ENCODE measurements around the gene PRKAR2B.

Gene PRKAR2B

DNA sequence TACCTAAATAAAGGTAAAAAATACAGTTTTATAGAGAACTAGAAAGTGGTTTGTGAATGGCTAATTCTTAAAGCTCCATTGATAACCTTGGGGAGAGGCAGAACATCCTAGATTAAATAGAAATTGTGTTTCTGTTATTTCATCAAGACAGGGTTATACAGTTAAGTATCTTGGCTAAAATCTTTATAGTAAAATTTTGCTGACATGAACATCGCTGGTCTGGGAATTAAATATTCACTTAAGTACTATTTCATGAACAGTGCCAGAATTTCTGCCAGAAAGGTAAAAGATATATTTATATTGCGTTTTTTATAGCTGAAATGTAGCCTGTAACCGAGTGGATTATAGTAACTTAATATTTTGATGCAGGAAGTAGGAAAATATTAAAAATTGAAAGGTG lies 70.6 kb downstream of the PRKAR2B start:
- no peak for DNase-seq (ENCODE audit: low read depth)
- H3K4me3 ChIP-seq (ENCODE audit: control insufficient read depth, low read depth, low read length): no peak overlapping the region
- TF ChIP-seq, protein P1, sequence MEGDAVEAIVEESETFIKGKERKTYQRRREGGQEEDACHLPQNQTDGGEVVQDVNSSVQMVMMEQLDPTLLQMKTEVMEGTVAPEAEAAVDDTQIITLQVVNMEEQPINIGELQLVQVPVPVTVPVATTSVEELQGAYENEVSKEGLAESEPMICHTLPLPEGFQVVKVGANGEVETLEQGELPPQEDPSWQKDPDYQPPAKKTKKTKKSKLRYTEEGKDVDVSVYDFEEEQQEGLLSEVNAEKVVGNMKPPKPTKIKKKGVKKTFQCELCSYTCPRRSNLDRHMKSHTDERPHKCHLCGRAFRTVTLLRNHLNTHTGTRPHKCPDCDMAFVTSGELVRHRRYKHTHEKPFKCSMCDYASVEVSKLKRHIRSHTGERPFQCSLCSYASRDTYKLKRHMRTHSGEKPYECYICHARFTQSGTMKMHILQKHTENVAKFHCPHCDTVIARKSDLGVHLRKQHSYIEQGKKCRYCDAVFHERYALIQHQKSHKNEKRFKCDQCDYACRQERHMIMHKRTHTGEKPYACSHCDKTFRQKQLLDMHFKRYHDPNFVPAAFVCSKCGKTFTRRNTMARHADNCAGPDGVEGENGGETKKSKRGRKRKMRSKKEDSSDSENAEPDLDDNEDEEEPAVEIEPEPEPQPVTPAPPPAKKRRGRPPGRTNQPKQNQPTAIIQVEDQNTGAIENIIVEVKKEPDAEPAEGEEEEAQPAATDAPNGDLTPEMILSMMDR (conservative IDR thresholded peaks at IDR 0.05; ENCODE audit: control insufficient read depth, insufficient read depth, low read depth, low read length): no peak

DNA sequence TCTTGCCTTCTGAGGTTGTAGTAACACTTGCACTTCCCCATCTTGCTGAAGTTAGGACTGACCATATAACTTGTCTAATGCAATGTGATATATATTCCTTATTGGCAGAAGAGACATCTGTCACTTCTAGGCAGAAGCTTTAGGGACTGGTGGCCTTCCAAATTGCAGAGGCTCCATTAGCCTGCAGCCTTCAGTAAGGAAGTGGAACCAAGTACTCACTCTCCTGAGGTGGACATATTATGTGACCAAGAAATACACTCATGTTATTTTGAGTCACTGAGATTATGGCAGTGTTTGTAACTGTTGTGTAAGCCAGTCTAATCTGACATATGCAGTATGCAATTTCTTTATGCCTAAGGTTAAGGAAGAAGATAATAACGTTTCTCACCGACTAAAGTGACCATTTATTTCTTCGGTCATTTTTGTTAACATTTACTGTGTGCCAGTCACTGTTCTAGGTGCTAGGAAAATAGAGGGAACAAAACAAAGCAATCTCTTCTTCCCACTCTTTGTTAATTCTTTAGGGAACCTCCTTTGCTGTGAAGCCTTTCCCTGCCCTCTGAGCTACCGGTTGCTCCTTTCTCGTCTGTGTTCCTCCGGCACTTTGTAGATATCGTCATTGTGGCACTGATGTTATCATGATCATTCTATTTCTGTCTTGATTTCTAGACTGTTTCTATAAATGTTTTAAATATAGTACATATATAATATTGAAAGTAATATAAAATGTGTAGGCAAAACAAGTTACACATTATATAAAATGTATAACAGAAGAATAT lies 71.4 kb downstream of the PRKAR2B start:
- TF ChIP-seq, protein P1 (conservative IDR thresholded peaks at IDR 0.05; ENCODE audit: control insufficient read depth, insufficient read depth, low read depth, low read length): no peak
- no peak overlapping the region for H3K4me3 ChIP-seq (ENCODE audit: control insufficient read depth, low read depth, low read length)
- DNase-seq (ENCODE audit: low read depth): no peak

DNA sequence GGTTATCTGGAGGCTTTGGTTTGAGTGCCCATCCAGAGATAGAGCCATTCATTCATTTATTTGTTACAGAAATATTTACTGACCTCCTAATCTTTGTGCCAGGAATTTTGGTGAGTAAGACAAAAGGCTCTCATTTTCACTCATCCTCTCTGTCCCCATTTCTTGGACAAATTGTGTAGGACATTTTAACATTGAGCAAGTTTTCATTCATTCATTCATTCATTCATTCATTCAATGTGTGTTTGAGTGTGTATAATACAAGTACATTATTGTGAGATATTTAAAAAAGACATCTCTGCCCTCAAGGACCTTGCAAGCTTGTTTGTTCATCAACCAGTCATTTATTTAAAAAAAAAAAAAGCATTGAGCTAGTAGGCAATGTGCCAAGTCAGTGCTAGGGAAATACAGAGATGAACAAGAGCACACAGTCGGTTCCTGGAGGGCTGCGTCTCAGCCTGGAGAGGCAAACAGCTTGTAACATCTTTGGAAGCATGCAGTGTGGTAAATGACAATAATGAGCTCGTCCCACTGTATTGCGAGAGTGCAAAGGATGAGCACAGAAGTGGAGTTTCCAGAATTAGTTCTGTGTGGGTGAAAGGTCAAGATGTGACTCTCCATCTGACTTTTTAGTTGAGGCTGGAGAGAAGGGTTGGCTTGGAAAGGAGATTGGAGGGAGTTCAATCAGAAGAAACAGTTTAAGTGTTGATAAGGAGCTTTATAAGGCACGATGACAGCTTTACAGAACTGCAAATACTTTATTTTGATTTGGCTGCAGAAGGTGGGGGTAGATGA lies 73.8 kb downstream of the PRKAR2B start:
- DNase-seq (ENCODE audit: low read depth): peak; percentile 35
- TF ChIP-seq, protein P1 (conservative IDR thresholded peaks at IDR 0.05; ENCODE audit: control insufficient read depth, insufficient read depth, low read depth, low read length): no peak
- no peak overlapping the region for H3K4me3 ChIP-seq (ENCODE audit: control insufficient read depth, low read depth, low read length)

DNA sequence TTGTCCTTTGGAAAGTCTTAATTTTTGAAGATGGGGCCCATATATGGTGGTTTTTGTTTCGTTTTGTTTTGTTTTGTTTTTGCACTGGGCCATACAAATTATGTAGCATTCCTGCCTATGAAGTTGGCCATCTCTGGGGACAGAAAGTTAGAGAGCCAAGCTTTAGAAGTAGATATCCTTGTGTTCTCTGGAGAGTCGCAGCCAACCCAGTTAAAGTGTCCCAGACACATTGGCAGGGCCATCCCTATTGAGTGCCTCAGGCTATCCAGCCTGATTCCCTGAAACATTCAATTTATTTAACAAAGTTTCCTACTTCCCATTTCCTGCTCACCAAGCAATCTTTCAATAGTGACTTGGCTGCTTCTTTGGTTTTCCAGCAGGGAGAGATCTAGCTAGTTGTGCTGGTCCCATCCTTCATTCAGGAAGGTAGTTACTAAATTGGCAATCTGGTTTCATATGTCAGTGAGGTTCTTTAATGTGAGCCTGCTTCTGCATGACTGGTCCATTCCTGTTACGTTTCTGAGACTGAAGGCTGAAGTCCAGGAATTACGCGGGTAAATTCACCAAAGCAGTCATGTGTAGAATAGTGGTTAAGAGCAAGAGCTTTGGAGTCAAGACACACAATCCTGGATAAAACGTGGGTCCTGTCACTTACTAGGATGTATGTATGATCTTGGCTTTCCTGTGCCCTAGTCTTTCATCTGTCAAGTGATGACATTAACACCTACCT lies 75.0 kb downstream of the PRKAR2B start:
- DNase-seq (ENCODE audit: low read depth): no peak
- H3K4me3 ChIP-seq (ENCODE audit: control insufficient read depth, low read depth, low read length): no peak overlapping the region
- TF ChIP-seq, protein P1 (conservative IDR thresholded peaks at IDR 0.05; ENCODE audit: control insufficient read depth, insufficient read depth, low read depth, low read length): no peak

DNA sequence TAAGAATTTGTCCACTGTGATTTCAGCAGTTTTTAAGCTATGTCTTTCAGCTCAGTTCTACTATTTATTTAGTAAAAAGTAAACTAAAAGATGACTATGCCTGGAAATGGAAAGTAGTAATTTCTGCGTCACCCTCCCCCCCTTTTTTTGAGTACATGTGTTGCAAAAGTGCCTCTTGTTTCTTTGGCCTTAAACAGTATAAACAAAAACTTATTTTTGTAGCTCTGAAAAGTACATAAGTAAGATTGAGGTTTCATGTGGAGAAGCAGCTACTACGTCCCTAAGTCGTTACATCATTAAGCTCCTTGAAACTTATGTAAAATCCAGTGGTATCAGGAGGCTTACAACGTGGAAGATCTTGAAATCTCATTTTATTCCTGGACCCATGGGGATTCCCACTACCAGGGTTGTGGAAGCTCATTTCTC lies 78.0 kb downstream of the PRKAR2B start:
- peak; percentile 33 for DNase-seq (ENCODE audit: low read depth)
- H3K4me3 ChIP-seq (ENCODE audit: control insufficient read depth, low read depth, low read length): no peak overlapping the region
- TF ChIP-seq, protein P1 (conservative IDR thresholded peaks at IDR 0.05; ENCODE audit: control insufficient read depth, insufficient read depth, low read depth, low read length): no peak

DNA sequence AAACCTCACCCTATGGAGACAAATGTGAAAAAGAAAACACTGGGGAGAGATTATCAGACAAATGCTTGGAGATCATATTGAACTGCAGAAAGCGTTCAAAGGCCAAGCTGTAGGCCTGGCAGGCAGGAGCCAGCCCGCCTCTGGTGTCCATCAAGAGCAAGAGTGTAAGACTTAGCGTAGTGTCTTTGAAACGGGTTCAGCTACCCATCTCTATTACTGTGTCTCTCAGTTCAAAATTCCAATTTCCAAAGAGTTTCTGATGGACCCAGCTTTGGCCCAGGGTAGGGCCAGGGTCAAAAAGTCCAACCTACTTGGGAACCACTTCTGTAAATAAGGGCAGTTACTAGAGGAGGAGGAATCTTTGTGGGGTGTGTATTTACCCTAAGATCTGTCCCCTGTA lies 78.9 kb downstream of the PRKAR2B start:
- H3K4me3 ChIP-seq (ENCODE audit: control insufficient read depth, low read depth, low read length): no peak overlapping the region
- no peak for DNase-seq (ENCODE audit: low read depth)
- TF ChIP-seq, protein P1 (conservative IDR thresholded peaks at IDR 0.05; ENCODE audit: control insufficient read depth, insufficient read depth, low read depth, low read length): no peak

All from fibroblast of mammary gland (primary cell).